ENCODE results near the gene C17orf50.

The C17orf50 gene

GRCh38 chr17:35760587-35760986, at the start of gene C17orf50:
Gene C17orf50, plus strand, starts transcription at chr17:35760887. Its CDS starts 55 bp downstream, at chr17:35760942.
- no peak for DNase-seq (ENCODE audit: low spot score)

GRCh38 chr17:35710950-35711349, 49.7 kb upstream of the C17orf50 start:
- DNase-seq (ENCODE audit: low spot score), result no peak

GRCh38 chr17:35713069-35713728, 47.5 kb upstream of the C17orf50 start:
- peak; percentile 38 for DNase-seq (ENCODE audit: low spot score)

- DNase-seq (ENCODE audit: low spot score), result no peak
These were observed 45.7 kb upstream of the C17orf50 start for GRCh38 chr17:35714988-35715387.

GRCh38 chr17:35715416-35715815, 45.3 kb upstream of the C17orf50 start:
- DNase-seq (ENCODE audit: low spot score), result no peak

GRCh38 chr17:35716173-35716572, 44.5 kb upstream of the C17orf50 start:
- DNase-seq (ENCODE audit: low spot score), result no peak

GRCh38 chr17:35716897-35717465, 43.7 kb upstream of the C17orf50 start:
- no peak for DNase-seq (ENCODE audit: low spot score)

- DNase-seq (ENCODE audit: low spot score), result no peak
These were observed 43.2 kb upstream of the C17orf50 start for GRCh38 chr17:35717475-35717874.

GRCh38 chr17:35723735-35724134, 37.0 kb upstream of the C17orf50 start:
- no peak for DNase-seq (ENCODE audit: low spot score)

GRCh38 chr17:35725058-35725457, 35.6 kb upstream of the C17orf50 start:
- DNase-seq (ENCODE audit: low spot score), result no peak

GRCh38 chr17:35725802-35726126, 34.9 kb upstream of the C17orf50 start:
- no peak for DNase-seq (ENCODE audit: low spot score)

GRCh38 chr17:35726127-35726952, 34.3 kb upstream of the C17orf50 start:
- peak; percentile 60 for DNase-seq (ENCODE audit: low spot score)

GRCh38 chr17:35726953-35727460, 33.7 kb upstream of the C17orf50 start:
- no peak for DNase-seq (ENCODE audit: low spot score)

GRCh38 chr17:35727635-35728034, 33.1 kb upstream of the C17orf50 start:
- DNase-seq (ENCODE audit: low spot score), result no peak

GRCh38 chr17:35728551-35728950, 32.1 kb upstream of the C17orf50 start:
- DNase-seq (ENCODE audit: low spot score), result no peak

GRCh38 chr17:35729405-35729833, 31.3 kb upstream of the C17orf50 start:
- DNase-seq (ENCODE audit: low spot score), result no peak

- no peak for DNase-seq (ENCODE audit: low spot score)
These were observed 30.2 kb upstream of the C17orf50 start for GRCh38 chr17:35730400-35731005.

- DNase-seq (ENCODE audit: low spot score), result peak; percentile 90
These were observed 29.3 kb upstream of the C17orf50 start, which contains the start of gene RASL10B for GRCh38 chr17:35731239-35731916. Gene RASL10B, plus strand, starts transcription at chr17:35731639. Its CDS starts 3,546 bp downstream, at chr17:35735185.

- peak; percentile 43 for DNase-seq (ENCODE audit: low spot score)
These were observed 28.5 kb upstream of the C17orf50 start for GRCh38 chr17:35731917-35732805.

GRCh38 chr17:35732806-35733136, 27.9 kb upstream of the C17orf50 start:
- DNase-seq (ENCODE audit: low spot score), result peak; percentile 7

- peak; percentile 7 for DNase-seq (ENCODE audit: low spot score)
These were observed 27.3 kb upstream of the C17orf50 start for GRCh38 chr17:35733366-35733765.
